Embryonic facial prominence (tissue), 1 donor: ENCODE results near the gene CDC25B.

Experiments
- DNase-seq: peaks from one replicate; pipeline ENCODE4 v3.0.0-alpha.2; 2016; ENCODE audit errors: extremely low spot score

CDC25B gene

GRCh38 chr20:3795511-3796468, at the start of gene CDC25B:
TSS of gene CDC25B (plus strand) at chr20:3796310. CDS start at chr20:3796532, 222 bp downstream.
- DNase-seq, result peak; percentile 84

GRCh38 chr20:3747471-3747870, 48.6 kb upstream of the CDC25B start:
- no peak for DNase-seq

- no peak for DNase-seq
Measured at GRCh38 chr20:3748073-3748472, 48.0 kb upstream of the CDC25B start.

- DNase-seq, result no peak
Measured at GRCh38 chr20:3749087-3749688, 46.9 kb upstream of the CDC25B start.

- no peak for DNase-seq
Measured at GRCh38 chr20:3749689-3750531, 46.2 kb upstream of the CDC25B start.

GRCh38 chr20:3751305-3751674, 44.8 kb upstream of the CDC25B start:
- no peak for DNase-seq

DNA sequence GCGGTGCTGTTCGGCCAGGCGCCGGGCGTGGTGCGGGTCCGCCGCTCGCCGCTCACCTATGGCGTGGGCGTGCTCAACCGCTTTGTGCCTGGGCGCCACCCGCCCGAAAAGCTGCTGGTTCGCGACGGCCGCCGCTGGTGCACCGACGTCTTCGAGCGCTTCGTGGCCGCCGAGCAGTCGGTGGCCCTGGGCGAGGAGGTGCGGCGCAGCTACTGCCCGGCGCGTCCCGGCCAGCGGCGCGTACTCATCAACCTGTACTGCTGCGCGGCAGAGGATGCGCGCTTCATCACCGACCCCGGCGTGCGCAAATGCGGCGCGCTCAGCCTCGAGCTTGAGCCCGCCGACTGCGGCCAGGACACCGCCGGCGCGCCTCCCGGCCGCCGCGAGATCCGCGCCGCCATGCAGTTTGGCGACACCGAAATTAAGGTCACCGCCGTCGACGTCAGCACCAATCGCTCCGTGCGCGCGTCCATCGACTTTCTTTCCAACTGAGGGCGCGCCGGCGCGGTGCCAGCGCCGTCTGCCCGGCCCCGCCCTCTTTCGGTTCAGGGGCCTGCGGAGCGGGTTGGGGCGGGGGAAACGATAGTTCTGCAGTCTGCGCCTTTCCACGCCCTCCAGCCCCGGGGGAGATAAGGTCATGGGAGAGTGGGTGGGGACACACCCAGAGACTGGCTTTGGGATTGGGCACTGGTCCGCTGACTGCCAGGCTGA, 44.3 kb upstream of the CDC25B start:
- no peak for DNase-seq

- no peak for DNase-seq
Measured at GRCh38 chr20:3752386-3752759, 43.7 kb upstream of the CDC25B start.

DNA sequence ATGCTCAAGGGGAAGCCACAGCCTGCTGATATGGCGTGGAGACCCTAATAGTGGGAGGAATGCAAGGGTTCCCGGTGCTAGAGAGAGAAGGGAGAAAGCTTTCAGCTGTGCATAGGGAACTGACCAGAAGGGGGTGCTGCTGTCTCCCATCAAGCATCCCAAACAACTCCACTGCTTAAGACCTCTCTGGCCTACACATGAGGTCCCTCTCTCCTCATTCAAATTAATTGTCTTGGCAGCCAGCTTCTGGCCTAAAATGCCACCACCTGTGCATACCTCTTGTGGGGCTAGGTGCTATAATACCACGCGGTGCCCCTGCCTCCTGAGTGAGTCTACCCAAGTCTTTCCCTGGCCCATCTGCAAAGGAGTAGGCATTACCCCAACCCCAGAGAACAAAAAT, 43.0 kb upstream of the CDC25B start:
- DNase-seq, result peak; percentile 54

- no peak for DNase-seq
Measured at GRCh38 chr20:3753501-3754275, 42.4 kb upstream of the CDC25B start.

DNA sequence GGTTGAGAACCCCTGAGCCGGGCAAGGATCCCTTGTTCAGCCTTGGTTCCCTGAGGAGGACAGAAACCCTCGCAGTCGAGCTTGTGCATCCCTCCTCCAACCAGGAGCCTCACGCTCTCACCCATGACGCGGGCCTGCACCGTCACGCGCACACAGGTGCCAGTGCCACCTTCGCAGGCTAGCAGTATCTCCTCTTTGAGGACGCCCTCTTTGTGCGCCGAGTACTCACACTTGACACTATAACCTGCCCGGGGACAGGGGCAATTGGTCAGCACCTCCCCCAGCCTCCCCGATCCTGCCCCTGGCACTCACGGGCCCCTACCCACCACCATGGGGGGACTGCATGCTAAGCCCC, 41.9 kb upstream of the CDC25B start:
- DNase-seq, result no peak

- no peak for DNase-seq
Measured at GRCh38 chr20:3755269-3755668, 40.8 kb upstream of the CDC25B start.

GRCh38 chr20:3755814-3756480, 40.2 kb upstream of the CDC25B start:
- no peak for DNase-seq

DNA sequence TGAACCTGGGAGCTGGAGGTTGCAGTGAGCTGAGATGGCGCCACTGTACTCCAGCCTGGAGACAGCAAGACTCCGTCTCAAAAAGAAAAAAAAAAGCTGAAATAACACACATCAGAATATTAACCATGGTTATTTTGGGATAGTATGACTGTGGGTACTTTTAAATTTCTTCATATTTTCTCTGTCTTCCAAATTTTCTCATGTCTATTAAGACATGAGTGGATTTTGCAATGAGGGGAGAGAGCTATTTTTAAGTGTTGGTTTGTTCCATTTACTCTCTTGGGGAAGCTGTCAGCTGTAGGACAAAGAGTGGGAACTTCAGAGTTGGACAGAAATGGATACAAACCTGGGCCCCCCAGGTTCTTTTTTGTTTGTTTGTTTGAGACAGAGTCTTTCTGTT, 38.8 kb upstream of the CDC25B start:
- no peak for DNase-seq

DNA sequence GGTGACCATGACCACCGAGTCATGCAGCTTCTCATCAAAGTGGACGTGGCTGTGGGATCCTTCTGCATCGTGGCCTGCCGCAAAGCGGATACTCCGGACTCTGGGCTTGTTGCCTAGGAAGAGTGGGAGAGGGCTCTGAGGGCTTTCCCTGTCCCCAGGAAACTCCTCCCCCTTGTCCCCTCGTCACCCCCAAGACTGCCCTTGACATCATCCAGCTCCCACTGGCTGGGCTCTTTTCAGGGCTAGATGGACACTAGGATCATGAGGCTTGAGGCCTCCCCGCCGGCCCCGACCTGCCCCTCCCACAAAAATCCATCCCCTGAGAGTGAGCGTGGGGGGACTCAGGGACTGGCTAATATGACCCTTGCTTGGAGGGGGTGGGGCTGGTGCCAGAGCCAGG, 37.5 kb upstream of the CDC25B start:
- DNase-seq, result no peak

- no peak for DNase-seq
Measured at GRCh38 chr20:3759316-3759823, 36.7 kb upstream of the CDC25B start.

- no peak for DNase-seq
Measured at GRCh38 chr20:3759884-3760283, 36.2 kb upstream of the CDC25B start.

- no peak for DNase-seq
Measured at GRCh38 chr20:3760655-3761348, 35.3 kb upstream of the CDC25B start.
